MM.1S (cell line): Measurements from ENCODE around the gene CARD9.
"Not testable (repeated sequence)": the region's sequence is repeated elsewhere in the genome, so short reads cannot be mapped to it uniquely, and the experiment has no call there.

Experiments used
- CTCF ChIP-seq: fragments of 300-600 bp; sonication (generic); IDR thresholded peaks from 2 replicates; pipeline ENCODE4 v1.5.1; 2016; ENCODE audit warnings: antibody characterized with exemption, low read length, mixed read lengths
- EZH2 ChIP-seq: fragments of 300-600 bp; sonication (generic); optimal IDR thresholded peaks from 2 replicates; pipeline ENCODE3; 2017; ENCODE audit warnings: low read depth, mild to moderate bottlenecking, antibody characterized with exemption, low read length, mixed read lengths

GRCh38 chr9:136319244-136319643 is 54.2 kb downstream of the CARD9 start:
- TF ChIP-seq CTCF, EZH2: not testable (repeated sequence)
